Adrenal gland (tissue), 12 donors: ENCODE data around the gene TPSG1. TPM values are rescaled to one million over a fixed set of nuclear protein-coding genes. Genes with fewer than 3 reads are reported as not detected.

Experiments used
- DNase-seq, 7 donors: peaks; one replicate each; pipeline ENCODE4 v3.0.0-alpha.2; 2019 to 2020
- H3K27ac ChIP-seq, 5 donors: fragments of 200-600 bp; sonication (generic) in 4 of 5; 1 replicate in 3 of 5; 2 replicates in 2 of 5; pipeline versions ENCODE4 v1.5.1 to v1.8.0; 2016 to 2020; ENCODE audit warnings: mild to moderate bottlenecking in 1 of 5
- H3K27me3 ChIP-seq: fragments of 200-600 bp; 2 replicates; pipeline ENCODE4 v1.8.0; 2021
- H3K36me3 ChIP-seq, 2 donors: fragments of 200-600 bp; replicated peaks in 1 of 2; 1 replicate in 1 of 2; 2 replicates in 1 of 2; pipeline versions ENCODE4 v1.5.1 to v1.8.0; 2018 to 2022
- H3K4me1 ChIP-seq, 2 donors: fragments of 200-600 bp; replicated peaks in 1 of 2; 1 replicate in 1 of 2; 2 replicates in 1 of 2; pipeline versions ENCODE4 v1.5.1 to v1.8.0; 2018 to 2021
- H3K4me3 ChIP-seq, 4 donors: fragments of 200-600 bp; sonication (generic) in 3 of 4; one replicate each; pipeline ENCODE4 v1.5.1; 2016 to 2018
- H3K9me3 ChIP-seq, 3 donors: fragments of 200-600 bp; sonication (generic) in 1 of 3; replicated peaks in 1 of 3; 1 replicate in 2 of 3; 2 replicates in 1 of 3; pipeline versions ENCODE4 v1.5.1 to v1.8.0; 2016 to 2021
- POLR2A ChIP-seq, 2 donors: fragments of 450-650 bp; IDR thresholded peaks; one replicate each; pipeline ENCODE4 v1.6.1; 2017; ENCODE audit warnings: antibody characterized with exemption in 2 of 2, mild to moderate bottlenecking in 2 of 2, moderate library complexity in 1 of 2
- WGBS, 4 donors: extraction: QIAGEN DNeasy Blood & Tissue Kit in 2 of 4; methylation state at CpG; one replicate each; pipeline versions ENCODE4 v1.1.5 to v1.1.7; 2013 to 2017; 5-methylcytosine and 5-hydroxymethylcytosine counted together
- intact Hi-C, 2 donors: fragments of 100-400 bp; cut with DNase I; formaldehyde crosslinking; loops; one replicate each; pipeline versions ENCODE4 v1.14.1 to v1.15.0; 2022 to 2023
- polyA plus RNA-seq, 3 donors: library from polyadenylated mRNA; stranded (reverse); fragments of 200-250 nt in 2 of 3; fragments of 350-450 nt in 1 of 3; fragmentation: Illumina TruSeq in 1 of 3; extraction: RNeasy Lipid Tissue Mini Kit (QIAGEN cat#74804) in 1 of 3; gene quantifications; one replicate each; pipeline ENCODE4 v1.2.3, GENCODE V29; 2013 to 2014
- total RNA-seq, 9 donors: library from RNA; depleted of rRNA in 4 of 9; stranded (reverse); fragments of >200 nt in 4 of 9; fragments of 120-200 nt in 1 of 9; fragmentation: NEBNext Ultra II Directional in 1 of 9; extraction: Animal tissue kit (Norgen Biotek cat#: 25700) in 1 of 9; gene quantifications; one replicate each; pipeline versions ENCODE4 v1.1.0 to v1.2.4, GENCODE V29; 2013 to 2023
- TF ChIP-seq, protein P1 (sequence below), 6 experiments: fragments of 450-650 bp in 4 of 6; fragments of 200-600 bp in 2 of 6; sonication (generic) in 1 of 6; IDR thresholded peaks; 1 replicate in 5 of 6; 2 replicates in 1 of 6; pipeline versions ENCODE4 v1.5.1 to v1.8.0; 2016 to 2021; ENCODE audit warnings: antibody characterized with exemption in 6 of 6, mild to moderate bottlenecking in 2 of 6, moderate library complexity in 1 of 6
- donor health status: healthy with polysubstance abuse.
- donor health status: Bipolar disorder and iron deficiency.
- donor health status: DM: yes; HTN: yes; CAD: no.
- donor health status: DM: no; HTN: no; CAD: no.
- donor health status: DM: no; HTN: no; CAD: no.
- donor health status: DM: yes; HTN: yes; CAD: no.

Gene TPSG1
- total and polyA plus RNA-seq, 12 donors, result 0.18 to 5.5 (median 0.34) TPM; not detected in 7

- WGBS, 4 donors, result 55 to 66% (median 57%) methylated on average over 14 to 39 of the region's 39 CpGs
- H3K36me3 ChIP-seq, result no peaks in the 10 kb centered on the region
- no peak for DNase-seq
- peak overlapping the region in 4 of 5 donors; percentile 10 to 78 (median 46) for H3K27ac ChIP-seq
- H3K4me3 ChIP-seq, result peak overlapping the region in 1 of 4 donors; percentile 18
- intact Hi-C loops, result no loop called here
- H3K9me3 ChIP-seq, result no peaks in the 10 kb centered on the region
- H3K27me3 ChIP-seq, result no peaks in the 10 kb centered on the region
- TF ChIP-seq, protein P1, sequence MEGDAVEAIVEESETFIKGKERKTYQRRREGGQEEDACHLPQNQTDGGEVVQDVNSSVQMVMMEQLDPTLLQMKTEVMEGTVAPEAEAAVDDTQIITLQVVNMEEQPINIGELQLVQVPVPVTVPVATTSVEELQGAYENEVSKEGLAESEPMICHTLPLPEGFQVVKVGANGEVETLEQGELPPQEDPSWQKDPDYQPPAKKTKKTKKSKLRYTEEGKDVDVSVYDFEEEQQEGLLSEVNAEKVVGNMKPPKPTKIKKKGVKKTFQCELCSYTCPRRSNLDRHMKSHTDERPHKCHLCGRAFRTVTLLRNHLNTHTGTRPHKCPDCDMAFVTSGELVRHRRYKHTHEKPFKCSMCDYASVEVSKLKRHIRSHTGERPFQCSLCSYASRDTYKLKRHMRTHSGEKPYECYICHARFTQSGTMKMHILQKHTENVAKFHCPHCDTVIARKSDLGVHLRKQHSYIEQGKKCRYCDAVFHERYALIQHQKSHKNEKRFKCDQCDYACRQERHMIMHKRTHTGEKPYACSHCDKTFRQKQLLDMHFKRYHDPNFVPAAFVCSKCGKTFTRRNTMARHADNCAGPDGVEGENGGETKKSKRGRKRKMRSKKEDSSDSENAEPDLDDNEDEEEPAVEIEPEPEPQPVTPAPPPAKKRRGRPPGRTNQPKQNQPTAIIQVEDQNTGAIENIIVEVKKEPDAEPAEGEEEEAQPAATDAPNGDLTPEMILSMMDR (IDR thresholded peaks at IDR 0.05), result no peak
- no peak for TF ChIP-seq POLR2A (IDR thresholded peaks at IDR 0.05)
- peaks cover 12 to 24% of the 10 kb centered on the region in 2 donors for H3K4me1 ChIP-seq
Observed at GRCh38 chr16:1181404-1182315, 43.4 kb downstream of the TPSG1 start.

- 66 to 72% (median 69%) methylated on average over 13 to 38 of the region's 38 CpGs for WGBS, 4 donors
- DNase-seq, result peak in 1 of 7 donors; percentile 13
Observed at GRCh38 chr16:1180549-1181403, 44.3 kb downstream of the TPSG1 start.

GRCh38 chr16:1178295-1178910 is 46.7 kb downstream of the TPSG1 start:
- WGBS, 4 donors, result 76 to 87% (median 80%) methylated on average over 12 to 21 of the region's 21 CpGs
- Histone ChIP-seq H3K9me3 (no peaks in the 10 kb centered on the region), H3K27me3 (no peaks in the 10 kb centered on the region), H3K27ac (no peak overlapping the region), H3K36me3 (no peaks in the 10 kb centered on the region), H3K4me3 (no peak overlapping the region), H3K4me1 (peaks cover 21 to 28% of the 10 kb centered on the region in 2 donors)
- no peak for DNase-seq
- TF ChIP-seq, protein P1 (IDR thresholded peaks at IDR 0.05), result no peak
- TF ChIP-seq POLR2A (IDR thresholded peaks at IDR 0.05), result no peak
- intact Hi-C loops, result no loop called here

More at GRCh38 chr16:1180549-1181403, 44.3 kb downstream of the TPSG1 start:
- Histone ChIP-seq H3K9me3 (no peaks in the 10 kb centered on the region), H3K27me3 (no peaks in the 10 kb centered on the region), H3K27ac (peak overlapping the region in 3 of 5 donors; percentile 26 to 30 (median 27)), H3K4me1 (peaks cover 12 to 24% of the 10 kb centered on the region in 2 donors), H3K4me3 (no peak overlapping the region), H3K36me3 (no peaks in the 10 kb centered on the region)
- intact Hi-C loops, result no loop called here
- no peak for TF ChIP-seq POLR2A (IDR thresholded peaks at IDR 0.05)
- TF ChIP-seq, protein P1 (IDR thresholded peaks at IDR 0.05), result no peak
